H1 (cell line): ENCODE data around the gene TSPEAR. TPM values are rescaled to one million over a fixed set of nuclear protein-coding genes. Genes with fewer than 3 reads are reported as not detected.

Experiments used
- ATF2 ChIP-seq: IDR thresholded peaks from 2 replicates; pipeline ENCODE4 v1.6.1; 2012; ENCODE audit warnings: low read length, inconsistent platforms
- CHD7 ChIP-seq: fragments of 300-600 bp; sonication (generic); IDR thresholded peaks from 2 replicates; pipeline ENCODE4 v1.7.1; 2012; ENCODE audit warnings: low read length, moderate library complexity, mild to moderate bottlenecking, inconsistent platforms; ENCODE audit not compliant: insufficient replicate concordance
- GABPA ChIP-seq: IDR thresholded peaks from 2 replicates; pipeline ENCODE4 v1.6.1; 2011; ENCODE audit warnings: mild to moderate bottlenecking, low read length, moderate library complexity, borderline replicate concordance; ENCODE audit not compliant: insufficient read depth
- JUND ChIP-seq: IDR thresholded peaks from 2 replicates; pipeline ENCODE4 v1.6.1; 2011; ENCODE audit warnings: mild to moderate bottlenecking, improper control_type of control experiment, low read length
- KDM5A ChIP-seq: fragments of 200-600 bp; IDR thresholded peaks from 2 replicates; pipeline ENCODE4 v1.7.1; 2012; ENCODE audit warnings: mild to moderate bottlenecking, low read length, inconsistent platforms, mixed read lengths
- POLR2AphosphoS5 ChIP-seq: IDR thresholded peaks from 2 replicates; pipeline ENCODE4 v1.6.1; 2011; ENCODE audit warnings: low read depth, low read length
- RAD21 ChIP-seq, 2 experiments: IDR thresholded peaks in 1 of 2; conservative IDR thresholded peaks in 1 of 2; 2 replicates each; pipeline ENCODE4 v1.6.1; 2011; ENCODE audit warnings: low read depth in 2 of 2, low read length in 2 of 2, improper control_type of control experiment in 1 of 2, inconsistent platforms in 1 of 2, mild to moderate bottlenecking in 1 of 2, moderate library complexity in 1 of 2
- RBBP5 ChIP-seq: IDR thresholded peaks from 2 replicates; pipeline ENCODE4 v1.7.1; 2012; ENCODE audit warnings: low read depth, mild to moderate bottlenecking, inconsistent platforms, low read length, moderate library complexity, borderline replicate concordance
- RFX5 ChIP-seq: IDR thresholded peaks from 2 replicates; pipeline ENCODE4 v1.6.1; 2011; ENCODE audit warnings: low read depth, low read length, improper control_type of control experiment, borderline replicate concordance
- SP4 ChIP-seq: IDR thresholded peaks from 2 replicates; pipeline ENCODE4 v1.6.1; 2012; ENCODE audit warnings: low read length, inconsistent platforms
- TAF1 ChIP-seq: IDR thresholded peaks from 2 replicates; pipeline ENCODE4 v1.6.1; 2011; ENCODE audit warnings: mild to moderate bottlenecking, low read depth, low read length
- polyA plus RNA-seq, 7 experiments: library from polyadenylated mRNA; depleted of rRNA in 3 of 7; stranded (reverse) in 5 of 7; unstranded in 2 of 7; fragments of >200 nt in 5 of 7; fragments of 200-250 nt in 2 of 7; gene quantifications; 1 replicate in 5 of 7; 2 replicates in 1 of 7; 4 replicates in 1 of 7; pipeline versions ENCODE4 v1.2.1 to v1.2.3, GENCODE V29; 2011 to 2013; ENCODE audit warnings: missing spikeins in 2 of 7, mixed read lengths in 2 of 7
- total RNA-seq: library from RNA; stranded (reverse); fragmentation: NEBNext Ultra II Directional; extraction: Animal tissue kit (Norgen Biotek cat#: 25700); gene quantifications from 2 replicates; pipeline ENCODE4 v1.2.1, GENCODE V29; 2021

Gene TSPEAR
- total and polyA plus RNA-seq, 2 of the 8 experiments (the other 6 are each of a cell fraction or from before 2014, with no cell fraction given) = 0.58 to 0.89 TPM

GRCh38 chr21:44467859-44468195 lies 243.5 kb downstream of the TSPEAR start (continued):
- no peak for TF ChIP-seq CHD7
- TF ChIP-seq POLR2AphosphoS5 = no peak
- no peak for TF ChIP-seq SP4
- no peak for TF ChIP-seq RAD21 (IDR thresholded peaks at IDR 0.05 in 1 of 2, conservative IDR thresholded peaks at IDR 0.05 in 1 of 2; ENCODE audit: low read depth in 2 of 2, low read length in 2 of 2)
- no peak for TF ChIP-seq ATF2
- no peak for TF ChIP-seq RFX5
- TF ChIP-seq TAF1 = no peak
- no peak for TF ChIP-seq RBBP5
- no peak for TF ChIP-seq GABPA
- TF ChIP-seq JUND = no peak
- TF ChIP-seq KDM5A = no peak
